ENCODE measurements around the gene LRRN2.

Gene LRRN2

DNA sequence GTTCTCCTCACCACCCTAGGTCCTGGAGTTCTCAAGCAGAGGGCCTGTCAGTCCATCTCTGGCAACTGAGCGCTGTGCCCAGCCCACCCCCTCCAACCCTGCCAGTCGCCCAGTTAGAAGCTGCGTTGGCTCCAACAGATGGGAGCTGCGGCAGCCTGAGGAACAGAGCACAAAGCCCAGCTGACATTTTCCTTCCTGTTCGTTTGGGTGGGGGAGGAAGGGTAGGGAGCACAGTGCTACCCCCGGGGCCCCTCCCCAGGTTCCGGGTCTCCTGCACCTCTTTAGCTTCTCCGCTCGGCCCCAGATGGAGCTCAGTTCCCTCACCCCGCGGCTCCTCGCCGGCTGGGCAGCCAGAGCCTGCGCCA is 1.4 kb downstream of the LRRN2 start:
- H2AK5ac ChIP-seq (ENCODE audit: low read depth, low read length): peak overlapping the region; percentile 64
- WGBS, 2 donors (ENCODE audit: extremely low coverage in 2 of 2, insufficient read length in 2 of 2, insufficient replicate concordance in 1 of 2): no CpG with 5 or more reads among the region's 14 CpGs
- H2BK120ac ChIP-seq (ENCODE audit: low read depth, low read length): peak overlapping the region; percentile 40
- peak overlapping the region; percentile 65 for H3K14ac ChIP-seq (ENCODE audit: low read length)
- H4K8ac ChIP-seq (ENCODE audit: low read depth, low read length): peak overlapping the region; percentile 9
- H3K27me3 ChIP-seq (ENCODE audit: control insufficient read depth in 3 of 3, insufficient read depth in 3 of 3, low read depth in 1 of 3, low read length in 3 of 3): peaks cover 0 to 77% (median 18%) of the 10 kb centered on the region in 3 experiments
- H3K9ac ChIP-seq (ENCODE audit: low read depth, low read length, poor library complexity): peak overlapping the region; percentile 78
- no peak overlapping the region for H3K27ac ChIP-seq (replicated peaks; ENCODE audit: low read length)
- peak overlapping the region; percentile 96 for H3K18ac ChIP-seq (ENCODE audit: low read length)
- H2BK5ac ChIP-seq (ENCODE audit: low read length): no peak overlapping the region
- H3K9me3 ChIP-seq (replicated peaks in 1 of 2; ENCODE audit: control insufficient read depth in 2 of 2, insufficient read depth in 1 of 2, low read depth in 1 of 2, low read length in 2 of 2): no peaks in the 10 kb centered on the region
- H2BK12ac ChIP-seq (ENCODE audit: low read length): peak overlapping the region; percentile 67
- peak overlapping the region; percentile 45 for H3K4ac ChIP-seq (ENCODE audit: low read length)
- H3K23ac ChIP-seq (ENCODE audit: low read depth, low read length, poor library complexity): no peak overlapping the region
- no peaks in the 10 kb centered on the region for H3K36me3 ChIP-seq (replicated peaks in 1 of 2; ENCODE audit: control insufficient read depth in 2 of 2, insufficient read depth in 2 of 2, low read length in 2 of 2)
- H2AFZ ChIP-seq (ENCODE audit: low read length): no peak overlapping the region
- peak overlapping the region; percentile 49 for H2BK15ac ChIP-seq (ENCODE audit: low read length)
- DNase-seq (ENCODE audit: low spot score): no peak
- peaks cover 2% of the 10 kb centered on the region for H3K79me1 ChIP-seq (ENCODE audit: low read depth, low read length)
- H3K4me1 ChIP-seq (ENCODE audit: control insufficient read depth in 2 of 2, insufficient read depth in 1 of 2, low read depth in 1 of 2, low read length in 2 of 2): peaks cover 4 to 9% of the 10 kb centered on the region in 2 donors
- H3K4me2 ChIP-seq (ENCODE audit: insufficient read depth, low read length, poor library complexity, severe bottlenecking): peak overlapping the region; percentile 94
- H4K91ac ChIP-seq (ENCODE audit: low read depth, low read length, poor library complexity): no peak overlapping the region
- peak overlapping the region; percentile 44 to 85 for H3K4me3 ChIP-seq (ENCODE audit: low read length in 2 of 2)

DNA sequence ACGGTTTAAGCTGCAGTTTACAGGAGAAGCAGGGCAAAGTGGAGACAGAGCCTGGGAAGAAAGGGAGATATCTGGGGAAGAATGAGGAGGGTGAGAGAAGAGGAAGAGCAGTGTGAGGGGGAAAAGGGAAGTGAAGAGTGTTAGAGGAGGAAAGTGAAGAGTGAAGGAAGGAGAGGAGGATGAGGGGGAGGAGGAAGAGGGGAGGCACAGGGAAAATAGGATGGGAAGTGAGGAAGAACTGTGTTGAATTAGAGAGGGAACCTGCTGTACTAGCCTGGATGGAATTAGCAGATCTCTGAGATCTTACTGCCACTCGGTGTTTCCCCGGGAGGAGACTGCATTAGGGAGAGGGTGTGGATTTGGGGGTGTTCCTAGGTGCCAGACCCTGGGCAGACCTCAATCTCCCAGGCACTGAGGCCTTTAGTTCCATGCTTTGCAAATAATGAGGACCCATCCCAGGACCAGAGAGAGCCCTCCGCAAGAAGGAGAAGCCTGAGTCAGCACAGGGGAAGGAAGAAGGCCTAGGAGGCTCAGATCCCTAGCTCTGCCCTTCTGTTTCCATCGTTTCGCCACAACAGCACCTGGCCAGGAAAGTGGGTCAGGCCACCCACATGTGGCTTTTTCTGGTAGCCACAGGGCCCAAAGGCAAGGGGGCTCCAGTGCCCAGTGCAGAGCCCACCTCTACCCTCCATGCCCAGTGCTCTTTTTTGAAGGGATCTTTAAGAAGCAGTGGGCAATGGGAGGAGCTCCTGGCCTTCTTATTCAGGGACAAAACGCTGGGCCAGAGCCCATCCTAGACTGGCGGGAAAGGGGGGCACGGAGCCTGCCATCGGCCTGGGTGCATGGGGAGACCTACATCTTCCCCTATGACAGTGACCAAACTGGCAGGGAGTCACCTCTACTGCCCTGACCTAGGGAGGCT is 2.0 kb downstream of the LRRN2 start:
- Histone ChIP-seq H3K4me1 (ENCODE audit: control insufficient read depth in 2 of 2, insufficient read depth in 1 of 2, low read depth in 1 of 2, low read length in 2 of 2) (peaks cover 4 to 9% of the 10 kb centered on the region in 2 donors), H3K9ac (ENCODE audit: low read depth, low read length, poor library complexity) (peak overlapping the region; percentile 78), H3K36me3 (replicated peaks in 1 of 2; ENCODE audit: control insufficient read depth in 2 of 2, insufficient read depth in 2 of 2, low read length in 2 of 2) (no peaks in the 10 kb centered on the region), H3K4me3 (ENCODE audit: low read length in 2 of 2) (peak overlapping the region in 1 of 2 donors; percentile 85), H2AK5ac (ENCODE audit: low read depth, low read length) (peak overlapping the region; percentile 64), H4K91ac (ENCODE audit: low read depth, low read length, poor library complexity) (no peak overlapping the region), H3K27ac (replicated peaks; ENCODE audit: low read length) (no peak overlapping the region), H3K79me1 (ENCODE audit: low read depth, low read length) (peaks cover 2% of the 10 kb centered on the region), H3K27me3 (ENCODE audit: control insufficient read depth in 3 of 3, insufficient read depth in 3 of 3, low read depth in 1 of 3, low read length in 3 of 3) (peaks cover 0 to 77% (median 18%) of the 10 kb centered on the region in 3 experiments), H2AFZ (ENCODE audit: low read length) (no peak overlapping the region), H3K4ac (ENCODE audit: low read length) (peak overlapping the region; percentile 45), H2BK120ac (ENCODE audit: low read depth, low read length) (no peak overlapping the region), H2BK12ac (ENCODE audit: low read length) (peak overlapping the region; percentile 67), H3K14ac (ENCODE audit: low read length) (no peak overlapping the region), H3K9me3 (replicated peaks in 1 of 2; ENCODE audit: control insufficient read depth in 2 of 2, insufficient read depth in 1 of 2, low read depth in 1 of 2, low read length in 2 of 2) (no peaks in the 10 kb centered on the region), H3K4me2 (ENCODE audit: insufficient read depth, low read length, poor library complexity, severe bottlenecking) (peak overlapping the region; percentile 94), H4K8ac (ENCODE audit: low read depth, low read length) (no peak overlapping the region), H3K18ac (ENCODE audit: low read length) (peak overlapping the region; percentile 61), H3K23ac (ENCODE audit: low read depth, low read length, poor library complexity) (no peak overlapping the region), H2BK5ac (ENCODE audit: low read length) (no peak overlapping the region), H2BK15ac (ENCODE audit: low read length) (peak overlapping the region; percentile 49)
- no CpG with 5 or more reads among the region's 10 CpGs for WGBS, 2 donors (ENCODE audit: extremely low coverage in 2 of 2, insufficient read length in 2 of 2, insufficient replicate concordance in 1 of 2)
- DNase-seq (ENCODE audit: low spot score): no peak

DNA sequence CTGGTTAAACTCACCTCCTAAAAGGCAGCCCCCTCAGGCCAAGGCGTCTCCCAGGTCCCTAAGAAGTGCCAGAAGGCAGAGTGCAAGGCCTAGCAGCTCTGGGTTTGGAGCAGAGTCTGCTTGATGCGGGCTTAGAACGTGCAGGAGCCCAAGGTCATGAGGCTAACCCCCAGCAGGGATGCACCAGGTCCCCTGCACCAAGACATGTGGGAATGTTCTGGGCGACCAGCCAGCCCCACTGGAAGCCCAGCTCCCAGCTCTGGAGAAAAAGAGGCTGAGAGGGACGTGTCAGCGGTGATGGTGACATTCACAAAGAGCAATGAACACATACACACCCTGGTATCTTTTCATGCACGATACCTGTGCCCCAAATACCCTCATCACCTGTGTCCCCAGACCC is 5.1 kb downstream of the LRRN2 start:
- Histone ChIP-seq H3K36me3 (replicated peaks in 1 of 2; ENCODE audit: control insufficient read depth in 2 of 2, insufficient read depth in 2 of 2, low read length in 2 of 2) (no peaks in the 10 kb centered on the region), H2BK12ac (ENCODE audit: low read length) (no peak overlapping the region), H3K9ac (ENCODE audit: low read depth, low read length, poor library complexity) (no peak overlapping the region), H3K27ac (replicated peaks; ENCODE audit: low read length) (no peak overlapping the region), H3K23ac (ENCODE audit: low read depth, low read length, poor library complexity) (no peak overlapping the region), H3K4me2 (ENCODE audit: insufficient read depth, low read length, poor library complexity, severe bottlenecking) (no peak overlapping the region), H3K4me1 (ENCODE audit: control insufficient read depth in 2 of 2, insufficient read depth in 1 of 2, low read depth in 1 of 2, low read length in 2 of 2) (peaks cover 4 to 6% of the 10 kb centered on the region in 2 donors), H3K27me3 (ENCODE audit: control insufficient read depth in 3 of 3, insufficient read depth in 3 of 3, low read depth in 1 of 3, low read length in 3 of 3) (peaks cover 0 to 59% (median 7%) of the 10 kb centered on the region in 3 experiments), H2BK120ac (ENCODE audit: low read depth, low read length) (no peak overlapping the region), H3K9me3 (replicated peaks in 1 of 2; ENCODE audit: control insufficient read depth in 2 of 2, insufficient read depth in 1 of 2, low read depth in 1 of 2, low read length in 2 of 2) (no peaks in the 10 kb centered on the region), H4K91ac (ENCODE audit: low read depth, low read length, poor library complexity) (no peak overlapping the region), H2AFZ (ENCODE audit: low read length) (no peak overlapping the region), H3K79me1 (ENCODE audit: low read depth, low read length) (peaks cover 2% of the 10 kb centered on the region), H3K4me3 (ENCODE audit: low read length in 2 of 2) (no peak overlapping the region), H3K14ac (ENCODE audit: low read length) (no peak overlapping the region), H3K4ac (ENCODE audit: low read length) (no peak overlapping the region), H3K18ac (ENCODE audit: low read length) (no peak overlapping the region), H2BK5ac (ENCODE audit: low read length) (no peak overlapping the region), H2BK15ac (ENCODE audit: low read length) (no peak overlapping the region), H2AK5ac (ENCODE audit: low read depth, low read length) (no peak overlapping the region), H4K8ac (ENCODE audit: low read depth, low read length) (no peak overlapping the region)
- WGBS, 2 donors (ENCODE audit: extremely low coverage in 2 of 2, insufficient read length in 2 of 2, insufficient replicate concordance in 1 of 2): no CpG with 5 or more reads among the region's 7 CpGs
- DNase-seq (ENCODE audit: low spot score): no peak

DNA sequence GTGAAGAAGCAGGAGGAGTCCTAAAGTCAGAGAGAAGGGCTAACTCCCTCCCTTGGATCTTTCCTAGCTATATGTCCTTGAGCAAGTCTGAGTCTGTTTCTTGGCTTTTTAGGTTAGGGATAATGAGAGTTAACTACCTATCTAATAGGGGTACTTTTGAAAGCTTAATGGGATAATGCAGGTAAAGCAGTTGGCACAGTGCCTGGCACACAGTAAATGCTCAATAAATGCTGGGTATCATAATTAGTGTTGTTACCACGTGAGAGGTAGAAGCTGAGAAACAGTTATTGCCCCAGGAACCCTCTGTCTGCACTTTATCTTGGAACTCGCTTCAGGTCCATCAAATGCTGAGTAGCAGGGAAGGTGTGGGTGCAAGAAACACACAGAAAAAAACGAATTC is 5.5 kb downstream of the LRRN2 start:
- H4K8ac ChIP-seq (ENCODE audit: low read depth, low read length): no peak overlapping the region

More for the DNA sequence above, 5.5 kb downstream of the LRRN2 start:
- H3K4me2 ChIP-seq (ENCODE audit: insufficient read depth, low read length, poor library complexity, severe bottlenecking): no peak overlapping the region
- no peak overlapping the region for H2BK15ac ChIP-seq (ENCODE audit: low read length)
- no CpG with 5 or more reads among the region's 3 CpGs for WGBS, 2 donors (ENCODE audit: extremely low coverage in 2 of 2, insufficient read length in 2 of 2, insufficient replicate concordance in 1 of 2)
- H3K27ac ChIP-seq (replicated peaks; ENCODE audit: low read length): no peak overlapping the region
- no peaks in the 10 kb centered on the region for H3K36me3 ChIP-seq (replicated peaks in 1 of 2; ENCODE audit: control insufficient read depth in 2 of 2, insufficient read depth in 2 of 2, low read length in 2 of 2)
- H3K79me1 ChIP-seq (ENCODE audit: low read depth, low read length): peaks cover 2% of the 10 kb centered on the region
- H3K14ac ChIP-seq (ENCODE audit: low read length): no peak overlapping the region
- H3K9me3 ChIP-seq (replicated peaks in 1 of 2; ENCODE audit: control insufficient read depth in 2 of 2, insufficient read depth in 1 of 2, low read depth in 1 of 2, low read length in 2 of 2): no peaks in the 10 kb centered on the region
- no peak overlapping the region for H4K91ac ChIP-seq (ENCODE audit: low read depth, low read length, poor library complexity)
- no peak overlapping the region for H2AK5ac ChIP-seq (ENCODE audit: low read depth, low read length)
- peaks cover 4 to 6% of the 10 kb centered on the region in 2 donors for H3K4me1 ChIP-seq (ENCODE audit: control insufficient read depth in 2 of 2, insufficient read depth in 1 of 2, low read depth in 1 of 2, low read length in 2 of 2)
- no peak overlapping the region for H2BK12ac ChIP-seq (ENCODE audit: low read length)
- no peak overlapping the region for H3K4me3 ChIP-seq (ENCODE audit: low read length in 2 of 2)
- no peak overlapping the region for H3K18ac ChIP-seq (ENCODE audit: low read length)
- H3K4ac ChIP-seq (ENCODE audit: low read length): no peak overlapping the region
- peaks cover 0 to 54% (median 7%) of the 10 kb centered on the region in 3 experiments for H3K27me3 ChIP-seq (ENCODE audit: control insufficient read depth in 3 of 3, insufficient read depth in 3 of 3, low read depth in 1 of 3, low read length in 3 of 3)
- H2BK120ac ChIP-seq (ENCODE audit: low read depth, low read length): no peak overlapping the region
- H3K9ac ChIP-seq (ENCODE audit: low read depth, low read length, poor library complexity): no peak overlapping the region
- no peak overlapping the region for H3K23ac ChIP-seq (ENCODE audit: low read depth, low read length, poor library complexity)
- H2BK5ac ChIP-seq (ENCODE audit: low read length): no peak overlapping the region
- no peak overlapping the region for H2AFZ ChIP-seq (ENCODE audit: low read length)
- DNase-seq (ENCODE audit: low spot score): no peak

Measured in neuronal stem cell (in vitro differentiated cells).